ENCODE results near the gene TMEM208. TPM values are rescaled to one million over a fixed set of nuclear protein-coding genes. Genes with fewer than 3 reads are reported as not detected.

The TMEM208 gene
- total and polyA plus RNA-seq, 2 of the 13 experiments (the other 11 are each of a cell fraction or from before 2014, with no cell fraction given): 58.8 to 72.9 TPM

DNA sequence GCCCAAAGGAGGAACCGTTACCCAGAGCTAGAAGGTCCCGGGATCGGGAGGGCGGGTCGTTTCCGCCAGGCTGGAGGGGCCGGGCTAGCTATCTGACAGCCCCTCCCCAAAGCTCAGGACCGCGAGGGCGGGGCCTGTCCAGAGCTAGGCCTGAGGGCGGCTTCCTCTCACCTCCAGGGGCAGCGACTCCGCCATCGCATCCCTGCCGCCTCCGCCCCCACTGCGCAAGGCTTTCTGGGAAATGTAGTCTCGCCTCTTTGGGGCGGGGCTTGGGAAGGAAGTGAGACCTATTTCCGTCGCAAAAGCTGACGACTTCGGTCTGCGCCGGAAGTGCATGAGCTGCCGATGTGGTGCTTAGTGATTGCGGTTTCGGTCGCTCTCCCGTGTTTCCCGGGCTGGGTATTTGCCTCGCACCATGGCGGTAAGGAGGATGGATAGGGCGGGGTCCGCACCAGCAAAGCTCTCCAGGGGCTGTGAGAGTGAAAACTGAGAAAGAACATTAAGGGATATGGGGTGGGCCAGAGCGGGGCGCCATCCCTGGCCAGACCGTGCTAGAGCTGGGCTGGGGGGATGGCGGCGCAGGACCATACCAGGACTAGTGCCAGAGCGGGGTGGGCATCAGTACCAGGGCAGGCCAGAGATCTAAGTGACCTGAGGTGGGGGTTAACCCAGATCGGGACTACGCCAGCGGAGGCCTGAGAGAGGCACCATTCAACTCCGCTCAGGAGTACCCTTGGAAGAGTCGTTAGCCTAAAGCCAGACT is at the start of gene TMEM208 (continued):
- TF ChIP-seq ZNF12 (CRISPR knock-in tag; IDR thresholded peaks at IDR 0.05): peak; percentile 64; the same call in 1 of the 2 replicates
- TF ChIP-seq SUZ12 (IDR thresholded peaks at IDR 0.05; ENCODE audit: low read depth, low read length): peak; percentile 86
- no peak for TF ChIP-seq GPN1 (CRISPR knock-in tag; IDR thresholded peaks at IDR 0.05; ENCODE audit: borderline replicate concordance)
- TF ChIP-seq KDM6A (CRISPR knock-in tag; IDR thresholded peaks at IDR 0.05; ENCODE audit: low read depth): peak; percentile 2; the same call in 1 of the 2 replicates
- peak; percentile 73 for TF ChIP-seq NFYC (CRISPR knock-in tag; IDR thresholded peaks at IDR 0.05)
- peak; percentile 17; the same call in 1 of the 2 replicates for TF ChIP-seq MAFF (IDR thresholded peaks at IDR 0.05; ENCODE audit: low read depth, low read length)
- TF ChIP-seq ZBTB33 (CRISPR knock-in tag; IDR thresholded peaks at IDR 0.05): peak; percentile 79; the same call in 1 of the 2 replicates
- TF ChIP-seq GATAD1 (CRISPR knock-in tag; IDR thresholded peaks at IDR 0.05): peak; percentile 100
- TF ChIP-seq ZNF788 (CRISPR knock-in tag; IDR thresholded peaks at IDR 0.05; ENCODE audit: borderline replicate concordance): peak; percentile 96; the same call in 1 of the 2 replicates
- peak; percentile 88; the same call in 1 of the 2 replicates for TF ChIP-seq ZBTB4 (CRISPR knock-in tag; IDR thresholded peaks at IDR 0.05; ENCODE audit: borderline replicate concordance)
- peak; percentile 95 for TF ChIP-seq ATF2 (CRISPR knock-in tag; IDR thresholded peaks at IDR 0.05)
- peak; percentile 95 for TF ChIP-seq SP5 (CRISPR knock-in tag; IDR thresholded peaks at IDR 0.05; ENCODE audit: borderline replicate concordance, low read depth)
- TF ChIP-seq ZNF333 (CRISPR knock-in tag; IDR thresholded peaks at IDR 0.05; ENCODE audit: borderline replicate concordance): 0 out of 2 replicates have a peak, but pooled peaks have one; percentile 34
- peak; percentile 97 for TF ChIP-seq XRCC5 (optimal IDR thresholded peaks at IDR 0.05; ENCODE audit: low read length)
- peak in 1 of 2 experiments; percentile 75; a peak in 1 of 4 replicates for TF ChIP-seq ATF4 (CRISPR knock-in tag; IDR thresholded peaks at IDR 0.05)
- peak; percentile 100 for TF ChIP-seq ZNF850 (CRISPR knock-in tag; conservative IDR thresholded peaks at IDR 0.05)
- no peak for TF ChIP-seq HOXA9 (CRISPR knock-in tag; IDR thresholded peaks at IDR 0.05; ENCODE audit: borderline replicate concordance)
- TF ChIP-seq, protein P1, sequence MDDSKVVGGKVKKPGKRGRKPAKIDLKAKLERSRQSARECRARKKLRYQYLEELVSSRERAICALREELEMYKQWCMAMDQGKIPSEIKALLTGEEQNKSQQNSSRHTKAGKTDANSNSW (CRISPR knock-in tag; IDR thresholded peaks at IDR 0.05; ENCODE audit: borderline replicate concordance): no peak
- TF ChIP-seq AKAP8 (CRISPR knock-in tag; IDR thresholded peaks at IDR 0.05): peak; percentile 64; the same call in 1 of the 2 replicates
- TF ChIP-seq, protein P2, sequence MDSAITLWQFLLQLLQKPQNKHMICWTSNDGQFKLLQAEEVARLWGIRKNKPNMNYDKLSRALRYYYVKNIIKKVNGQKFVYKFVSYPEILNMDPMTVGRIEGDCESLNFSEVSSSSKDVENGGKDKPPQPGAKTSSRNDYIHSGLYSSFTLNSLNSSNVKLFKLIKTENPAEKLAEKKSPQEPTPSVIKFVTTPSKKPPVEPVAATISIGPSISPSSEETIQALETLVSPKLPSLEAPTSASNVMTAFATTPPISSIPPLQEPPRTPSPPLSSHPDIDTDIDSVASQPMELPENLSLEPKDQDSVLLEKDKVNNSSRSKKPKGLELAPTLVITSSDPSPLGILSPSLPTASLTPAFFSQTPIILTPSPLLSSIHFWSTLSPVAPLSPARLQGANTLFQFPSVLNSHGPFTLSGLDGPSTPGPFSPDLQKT (CRISPR knock-in tag; IDR thresholded peaks at IDR 0.05; ENCODE audit: borderline replicate concordance): peak; percentile 85; the same call in 1 of the 2 replicates

All from HepG2 (cell line).